HTR-8/SVneo (cell line): ENCODE measurements around the gene LRRC56.

Experiments
- DNase-seq: peaks from one replicate; pipeline ENCODE4 v3.0.0; 2011; ENCODE audit warnings: low spot score, mixed read lengths; ENCODE audit not compliant: insufficient read length
- FAIRE-seq: peaks from 2 replicates; lab custom pipeline; 2011; peaks lifted over from hg19 to GRCh38; lab: Jason Lieb, UNC

Gene LRRC56

GRCh38 chr11:518463-519202, 18.7 kb upstream of the LRRC56 start:
- peak; percentile 92 for FAIRE-seq
- DNase-seq: peak; percentile 88

GRCh38 chr11:520428-521176, 16.7 kb upstream of the LRRC56 start:
- FAIRE-seq (no peak), DNase-seq (no peak)

GRCh38 chr11:521177-521688, 16.1 kb upstream of the LRRC56 start:
- no peak for DNase-seq
- FAIRE-seq: no peak

- DNase-seq (no peak), FAIRE-seq (no peak)
Observed at GRCh38 chr11:526192-526591, 11.1 kb upstream of the LRRC56 start.

GRCh38 chr11:528166-528814, 9.0 kb upstream of the LRRC56 start:
- FAIRE-seq: peak; percentile 80
- DNase-seq: no peak

GRCh38 chr11:528815-529727, 8.3 kb upstream of the LRRC56 start:
- no peak for FAIRE-seq

GRCh38 chr11:529728-530411, 7.5 kb upstream of the LRRC56 start:
- no peak for DNase-seq
- no peak for FAIRE-seq

More at GRCh38 chr11:528815-529727, 8.3 kb upstream of the LRRC56 start:
- DNase-seq: no peak

GRCh38 chr11:530960-531831, 6.1 kb upstream of the LRRC56 start:
- FAIRE-seq: no peak
- DNase-seq: no peak

GRCh38 chr11:531919-532526, 5.3 kb upstream of the LRRC56 start:
- DNase-seq (no peak), FAIRE-seq (no peak)

GRCh38 chr11:532527-532985, 4.8 kb upstream of the LRRC56 start:
- FAIRE-seq (no peak), DNase-seq (no peak)

- DNase-seq: no peak
- FAIRE-seq: no peak
Observed at GRCh38 chr11:532986-533585, 4.2 kb upstream of the LRRC56 start.

- DNase-seq: no peak
- peak; percentile 20 for FAIRE-seq
Observed at GRCh38 chr11:533586-534395, 3.5 kb upstream of the LRRC56 start.

GRCh38 chr11:534396-535209, 2.7 kb upstream of the LRRC56 start:
- FAIRE-seq (peak; percentile 40), DNase-seq (no peak)

- no peak for DNase-seq
- no peak for FAIRE-seq
Observed at GRCh38 chr11:535210-535518, 2.2 kb upstream of the LRRC56 start.

- peak; percentile 98 for DNase-seq
- peak; percentile 98 for FAIRE-seq
Observed at GRCh38 chr11:535519-536454, 1.5 kb upstream of the LRRC56 start, which contains the start of gene HRAS. Gene HRAS (minus strand): TSS chr11:535576.
